Mesendoderm (in vitro differentiated cells): ENCODE data around the gene MKRN1.

Experiments used
- DNase-seq: peaks from one replicate; pipeline ENCODE4 v3.0.0; 2013
- H2AK5ac ChIP-seq: 2 replicates; pipeline ENCODE4 v1.6.1; 2013; ENCODE audit warnings: low read length, inconsistent platforms
- H2BK120ac ChIP-seq: 2 replicates; pipeline ENCODE4 v1.6.1; 2013; ENCODE audit warnings: low read depth, mild to moderate bottlenecking, low read length, moderate library complexity, mixed read lengths
- H2BK15ac ChIP-seq: replicated peaks from 2 replicates; pipeline ENCODE4 v1.6.1; 2013; ENCODE audit warnings: low read depth, mild to moderate bottlenecking, moderate library complexity
- H2BK5ac ChIP-seq: 2 replicates; pipeline ENCODE4 v1.6.1; 2013; ENCODE audit warnings: low read length, inconsistent platforms
- H3K18ac ChIP-seq: 2 replicates; pipeline ENCODE4 v1.6.1; 2013; ENCODE audit warnings: mild to moderate bottlenecking, low read length, mixed read lengths
- H3K23ac ChIP-seq: one replicate; pipeline ENCODE4 v1.6.1; 2013; ENCODE audit warnings: low read length
- H3K27ac ChIP-seq: 2 replicates; pipeline ENCODE4 v1.5.1; 2013; ENCODE audit warnings: low read depth, mild to moderate bottlenecking, inconsistent platforms, low read length, moderate library complexity
- H3K27me3 ChIP-seq: 2 replicates; pipeline ENCODE4 v1.6.1; 2013; ENCODE audit warnings: low read length, control low read depth, mild to moderate bottlenecking, inconsistent platforms; ENCODE audit not compliant: insufficient read depth, poor library complexity
- H3K36me3 ChIP-seq: 2 replicates; pipeline ENCODE4 v1.6.1; 2013; ENCODE audit warnings: low read length, inconsistent platforms; ENCODE audit not compliant: control insufficient read depth, insufficient read depth
- H3K4ac ChIP-seq: one replicate; pipeline ENCODE4 v1.6.1; 2013; ENCODE audit warnings: low read depth, mild to moderate bottlenecking, low read length, moderate library complexity
- H3K4me1 ChIP-seq: 2 replicates; pipeline ENCODE4 v1.6.1; 2013; ENCODE audit warnings: low read depth, low read length, inconsistent platforms; ENCODE audit not compliant: control insufficient read depth
- H3K4me2 ChIP-seq: 2 replicates; pipeline ENCODE4 v1.6.1; 2013; ENCODE audit warnings: low read length
- H3K4me3 ChIP-seq: 2 replicates; pipeline ENCODE4 v1.5.1; 2013; ENCODE audit warnings: mild to moderate bottlenecking, low read length
- H3K56ac ChIP-seq: one replicate; pipeline ENCODE4 v1.6.1; 2013; ENCODE audit warnings: low read length
- H3K79me1 ChIP-seq: 2 replicates; pipeline ENCODE4 v1.6.1; 2013; ENCODE audit warnings: low read length, inconsistent platforms
- H3K79me2 ChIP-seq: 2 replicates; pipeline ENCODE4 v1.6.1; 2013; ENCODE audit warnings: mild to moderate bottlenecking, low read length; ENCODE audit not compliant: control insufficient read depth, insufficient read depth
- H3K9ac ChIP-seq: 2 replicates; pipeline ENCODE4 v1.6.1; 2013; ENCODE audit warnings: low read length, inconsistent platforms
- H4K5ac ChIP-seq: one replicate; pipeline ENCODE4 v1.6.1; 2013; ENCODE audit warnings: low read length
- H4K8ac ChIP-seq: one replicate; pipeline ENCODE4 v1.6.1; 2013; ENCODE audit warnings: low read depth, mild to moderate bottlenecking, control low read depth, low read length, moderate library complexity
- WGBS: extraction: QIAGEN DNeasy Blood & Tissue Kit; methylation state at CpG from one replicate; pipeline ENCODE4 v1.1.7; 2013; ENCODE audit warnings: low lambda C conversion rate, missing lambda C conversion rate; ENCODE audit not compliant: insufficient coverage; ENCODE audit errors: extremely low coverage; 5-methylcytosine and 5-hydroxymethylcytosine counted together

The MKRN1 gene

GRCh38 chr7:140484479-140484878, 5.2 kb upstream of the MKRN1 start:
- no peaks in the 10 kb centered on the region for H3K36me3 ChIP-seq
- H3K4ac ChIP-seq: peak overlapping the region; percentile 48
- peak overlapping the region; percentile 51 for H2BK120ac ChIP-seq
- WGBS: no CpG with 5 or more reads among the region's 3 CpGs
- no peak overlapping the region for H4K5ac ChIP-seq
- no peak overlapping the region for H3K4me2 ChIP-seq
- no peaks in the 10 kb centered on the region for H3K27me3 ChIP-seq
- no peak overlapping the region for H3K9ac ChIP-seq
- H3K4me3 ChIP-seq: no peak overlapping the region
- no peak overlapping the region for H4K8ac ChIP-seq
- H2BK5ac ChIP-seq: peak overlapping the region; percentile 70
- H2AK5ac ChIP-seq: no peak overlapping the region
- H3K18ac ChIP-seq: peak overlapping the region; percentile 39
- H3K27ac ChIP-seq: peak overlapping the region; percentile 61
- H3K4me1 ChIP-seq: peaks cover 8% of the 10 kb centered on the region
- no peak overlapping the region for H2BK15ac ChIP-seq
- no peaks in the 10 kb centered on the region for H3K79me2 ChIP-seq
- peak; percentile 89 for DNase-seq
- no peaks in the 10 kb centered on the region for H3K79me1 ChIP-seq
- peak overlapping the region; percentile 20 for H3K56ac ChIP-seq
- no peak overlapping the region for H3K23ac ChIP-seq

- Histone ChIP-seq H3K4me1 (peaks cover 2% of the 10 kb centered on the region), H3K9ac (peak overlapping the region; percentile 43), H2BK15ac (no peak overlapping the region), H3K27me3 (no peaks in the 10 kb centered on the region), H3K79me1 (no peaks in the 10 kb centered on the region), H3K27ac (peak overlapping the region; percentile 10), H3K4ac (no peak overlapping the region), H2BK5ac (peak overlapping the region; percentile 35), H3K4me2 (peak overlapping the region; percentile 44), H3K36me3 (no peaks in the 10 kb centered on the region), H3K23ac (peak overlapping the region; percentile 0), H4K5ac (peak overlapping the region; percentile 73), H2AK5ac (no peak overlapping the region), H3K79me2 (peaks cover 39% of the 10 kb centered on the region), H3K4me3 (peak overlapping the region; percentile 2), H3K18ac (peak overlapping the region; percentile 25), H3K56ac (peak overlapping the region; percentile 34), H2BK120ac (no peak overlapping the region), H4K8ac (no peak overlapping the region)
- DNase-seq: no peak
- WGBS: no CpG with 5 or more reads among the region's 2 CpGs
Observed at GRCh38 chr7:140479739-140480084, 407 bp upstream of the MKRN1 start.

GRCh38 chr7:140478246-140479061, 851 bp downstream of the MKRN1 start:
- Histone ChIP-seq H2BK5ac (peak overlapping the region; percentile 62), H3K4me1 (peaks cover 2% of the 10 kb centered on the region), H3K4me3 (peak overlapping the region; percentile 90), H3K79me1 (no peaks in the 10 kb centered on the region), H3K9ac (peak overlapping the region; percentile 93), H2AK5ac (no peak overlapping the region), H3K27ac (peak overlapping the region; percentile 96), H4K5ac (no peak overlapping the region), H3K79me2 (peaks cover 51% of the 10 kb centered on the region), H3K18ac (peak overlapping the region; percentile 88), H2BK15ac (no peak overlapping the region), H2BK120ac (peak overlapping the region; percentile 2), H3K4me2 (peak overlapping the region; percentile 46), H3K56ac (peak overlapping the region; percentile 95), H3K4ac (peak overlapping the region; percentile 21), H3K23ac (no peak overlapping the region), H3K36me3 (no peaks in the 10 kb centered on the region), H3K27me3 (no peaks in the 10 kb centered on the region), H4K8ac (peak overlapping the region; percentile 86)
- peak; percentile 72 for DNase-seq
- WGBS: no CpG with 5 or more reads among the region's 69 CpGs

- no peak overlapping the region for H3K18ac ChIP-seq
- peak overlapping the region; percentile 41 for H3K9ac ChIP-seq
- no peaks in the 10 kb centered on the region for H3K36me3 ChIP-seq
- no peak overlapping the region for H2AK5ac ChIP-seq
- no peak overlapping the region for H2BK120ac ChIP-seq
- H4K8ac ChIP-seq: no peak overlapping the region
- no peaks in the 10 kb centered on the region for H3K27me3 ChIP-seq
- no peak overlapping the region for H4K5ac ChIP-seq
- H3K4me3 ChIP-seq: no peak overlapping the region
- no peak for DNase-seq
- no peak overlapping the region for H3K23ac ChIP-seq
- H3K79me1 ChIP-seq: no peaks in the 10 kb centered on the region
- peak overlapping the region; percentile 38 for H3K4me2 ChIP-seq
- no peak overlapping the region for H2BK15ac ChIP-seq
- no peak overlapping the region for H3K4ac ChIP-seq
- H3K27ac ChIP-seq: no peak overlapping the region
- peaks cover 67% of the 10 kb centered on the region for H3K79me2 ChIP-seq
- peak overlapping the region; percentile 60 for H3K56ac ChIP-seq
- H2BK5ac ChIP-seq: no peak overlapping the region
- H3K4me1 ChIP-seq: peaks cover 2% of the 10 kb centered on the region
- WGBS: no CpG with 5 or more reads among the region's 11 CpGs
Observed at GRCh38 chr7:140476698-140477261, 2.5 kb downstream of the MKRN1 start.

- H2AK5ac ChIP-seq: no peak overlapping the region
- H3K18ac ChIP-seq: no peak overlapping the region
- no peak overlapping the region for H4K8ac ChIP-seq
- no peak overlapping the region for H2BK15ac ChIP-seq
- H2BK5ac ChIP-seq: no peak overlapping the region
- no peak overlapping the region for H3K23ac ChIP-seq
- H3K79me1 ChIP-seq: no peaks in the 10 kb centered on the region
- H4K5ac ChIP-seq: no peak overlapping the region
- no peak overlapping the region for H3K4me3 ChIP-seq
- no peak overlapping the region for H3K4me2 ChIP-seq
- no peak overlapping the region for H3K4ac ChIP-seq
- peaks cover 2% of the 10 kb centered on the region for H3K4me1 ChIP-seq
- H3K56ac ChIP-seq: no peak overlapping the region
- no peak overlapping the region for H3K27ac ChIP-seq
- H3K9ac ChIP-seq: peak overlapping the region; percentile 34
- peak; percentile 66 for DNase-seq
- no peaks in the 10 kb centered on the region for H3K36me3 ChIP-seq
- peaks cover 77% of the 10 kb centered on the region for H3K79me2 ChIP-seq
- H2BK120ac ChIP-seq: no peak overlapping the region
- no CpG with 5 or more reads among the region's 2 CpGs for WGBS
- no peaks in the 10 kb centered on the region for H3K27me3 ChIP-seq
Observed at GRCh38 chr7:140475747-140476333, 3.5 kb downstream of the MKRN1 start.
